AG10803 (cell line): Measurements from ENCODE around the gene CPM.
"Not testable (repeated sequence)": the region's sequence is repeated elsewhere in the genome, so short reads cannot be mapped to it uniquely, and the experiment has no call there.

ENCODE experiments used
- DNase-seq: peaks from one replicate; pipeline ENCODE4 v3.0.0; 2010; ENCODE audit warnings: low read depth
- H3K4me3 ChIP-seq: 2 replicates; pipeline ENCODE4 v1.5.1; 2011; ENCODE audit warnings: mild to moderate bottlenecking, low read length, control low read depth
- CTCF ChIP-seq: conservative IDR thresholded peaks from 2 replicates; pipeline ENCODE4 v1.5.1; 2011; ENCODE audit warnings: mild to moderate bottlenecking, low read length, control low read depth, inconsistent platforms

Gene CPM

GRCh38 chr12:68812553-68813241 is 120.3 kb downstream of the CPM start:
- TF ChIP-seq CTCF = no peak
- peak overlapping the region; percentile 36 for H3K4me3 ChIP-seq
- DNase-seq = no peak

- H3K4me3 ChIP-seq = peak overlapping the region; percentile 36
- DNase-seq = not testable (repeated sequence)
These were observed 121.4 kb downstream of the CPM start for GRCh38 chr12:68811573-68811972.

- peak overlapping the region; percentile 97 for H3K4me3 ChIP-seq
- DNase-seq = not testable (repeated sequence)
These were observed 123.0 kb downstream of the CPM start for GRCh38 chr12:68810027-68810389.

GRCh38 chr12:68809190-68810026 is 123.6 kb downstream of the CPM start:
- DNase-seq = peak; percentile 38
- TF ChIP-seq CTCF = no peak
- H3K4me3 ChIP-seq = peak overlapping the region; percentile 97

- DNase-seq = peak; percentile 94
- H3K4me3 ChIP-seq = peak overlapping the region; percentile 97
- TF ChIP-seq CTCF = no peak
These were observed 124.4 kb downstream of the CPM start for GRCh38 chr12:68808388-68809189.

- TF ChIP-seq CTCF = peak; percentile 41
- DNase-seq = peak; percentile 90
- H3K4me3 ChIP-seq = peak within 1 kb of the TSS; percentile 97
These were observed 125.2 kb downstream of the CPM start, which contains the start of gene MDM2 for GRCh38 chr12:68807576-68808387. Gene MDM2, plus strand, starts transcription at chr12:68808177. Its CDS starts 301 bp downstream, at chr12:68808478.

- peak overlapping the region; percentile 97 for H3K4me3 ChIP-seq
- DNase-seq = not testable (repeated sequence)
These were observed 125.7 kb downstream of the CPM start for GRCh38 chr12:68807274-68807575.
